Neural crest cell (in vitro differentiated cells): ENCODE results near the gene SEMA5B. TPM values are rescaled to one million over a fixed set of nuclear protein-coding genes. Genes with fewer than 3 reads are reported as not detected.

Experiments used
- DNase-seq: peaks from one replicate; pipeline ENCODE4 v3.0.0; 2021; ENCODE audit warnings: low read depth, mixed read lengths, low spot score
- H3K27ac Mint-ChIP-seq: one replicate; pipeline ENCODE4 v1.8.0; 2021; ENCODE audit warnings: mild to moderate bottlenecking, mixed read lengths; ENCODE audit not compliant: unreplicated experiment
- H3K27me3 Mint-ChIP-seq: 2 replicates; pipeline ENCODE4 v1.8.0; 2021; ENCODE audit warnings: low read depth, mild to moderate bottlenecking, mixed read lengths
- H3K36me3 Mint-ChIP-seq: 2 replicates; pipeline ENCODE4 v1.8.0; 2021; ENCODE audit warnings: low read depth, mild to moderate bottlenecking, mixed read lengths
- H3K4me1 Mint-ChIP-seq: 2 replicates; pipeline ENCODE4 v1.8.0; 2021; ENCODE audit warnings: mixed read lengths
- H3K4me3 Mint-ChIP-seq: one replicate; pipeline ENCODE4 v1.8.0; 2021; ENCODE audit warnings: mild to moderate bottlenecking, mixed read lengths
- H3K9me3 Mint-ChIP-seq: 2 replicates; pipeline ENCODE4 v1.8.0; 2021; ENCODE audit warnings: mixed read lengths
- CTCF ChIP-seq: fragments of 200-600 bp; sonication (generic); conservative IDR thresholded peaks from 2 replicates; pipeline ENCODE4 v1.5.0; 2021; ENCODE audit warnings: antibody characterized with exemption, mild to moderate bottlenecking
- total RNA-seq: library from RNA; stranded (reverse); gene quantifications from 2 replicates; pipeline ENCODE4 v1.2.1, GENCODE V29; 2021

The SEMA5B gene
- total RNA-seq, 1 donor from 2014 or later = 57.3 TPM

- H3K27ac Mint-ChIP-seq = no peak overlapping the region
- no peaks in the 10 kb centered on the region for H3K9me3 Mint-ChIP-seq
- no peak overlapping the region for H3K4me3 Mint-ChIP-seq
- no peaks in the 10 kb centered on the region for H3K27me3 Mint-ChIP-seq
- no peak for DNase-seq
- H3K4me1 Mint-ChIP-seq = peaks cover 15% of the 10 kb centered on the region
- no peaks in the 10 kb centered on the region for H3K36me3 Mint-ChIP-seq
- no peak for TF ChIP-seq CTCF
Measured at GRCh38 chr3:122969585-122970469, 57.7 kb downstream of the SEMA5B start.

GRCh38 chr3:122967765-122968164, 59.8 kb downstream of the SEMA5B start:
- H3K27ac Mint-ChIP-seq = no peak overlapping the region
- no peaks in the 10 kb centered on the region for H3K36me3 Mint-ChIP-seq
- no peaks in the 10 kb centered on the region for H3K9me3 Mint-ChIP-seq
- H3K4me1 Mint-ChIP-seq = peaks cover 12% of the 10 kb centered on the region
- no peak for TF ChIP-seq CTCF
- DNase-seq = no peak
- H3K27me3 Mint-ChIP-seq = no peaks in the 10 kb centered on the region
- no peak overlapping the region for H3K4me3 Mint-ChIP-seq

GRCh38 chr3:122967356-122967755, 60.2 kb downstream of the SEMA5B start:
- H3K36me3 Mint-ChIP-seq = no peaks in the 10 kb centered on the region
- TF ChIP-seq CTCF = no peak
- DNase-seq = no peak
- no peaks in the 10 kb centered on the region for H3K9me3 Mint-ChIP-seq
- H3K27ac Mint-ChIP-seq = no peak overlapping the region
- H3K27me3 Mint-ChIP-seq = no peaks in the 10 kb centered on the region
- H3K4me1 Mint-ChIP-seq = peaks cover 12% of the 10 kb centered on the region
- H3K4me3 Mint-ChIP-seq = no peak overlapping the region

GRCh38 chr3:122966045-122966444, 61.5 kb downstream of the SEMA5B start:
- H3K4me3 Mint-ChIP-seq = no peak overlapping the region
- peaks cover 12% of the 10 kb centered on the region for H3K4me1 Mint-ChIP-seq
- no peaks in the 10 kb centered on the region for H3K36me3 Mint-ChIP-seq
- no peak for TF ChIP-seq CTCF
- H3K9me3 Mint-ChIP-seq = no peaks in the 10 kb centered on the region
- DNase-seq = no peak
- no peak overlapping the region for H3K27ac Mint-ChIP-seq
- no peaks in the 10 kb centered on the region for H3K27me3 Mint-ChIP-seq

GRCh38 chr3:122964811-122965210, 62.8 kb downstream of the SEMA5B start:
- Mint-ChIP-seq H3K36me3 (no peaks in the 10 kb centered on the region), H3K9me3 (no peaks in the 10 kb centered on the region), H3K27me3 (no peaks in the 10 kb centered on the region), H3K4me3 (no peak overlapping the region), H3K4me1 (peaks cover 12% of the 10 kb centered on the region), H3K27ac (no peak overlapping the region)
- DNase-seq = no peak
- TF ChIP-seq CTCF = no peak
